Duodenal mucosa (tissue), 2 donors: ENCODE results near the gene BPIFB4.
"Not testable (repeated sequence)": the region's sequence is repeated elsewhere in the genome, so short reads cannot be mapped to it uniquely, and the experiment has no call there.

Experiments used
- H3K27ac ChIP-seq: one replicate; pipeline ENCODE4 v1.7.0; 2013; ENCODE audit warnings: low read depth, low read length
- H3K27me3 ChIP-seq, 2 donors: one replicate each; pipeline ENCODE4 v1.7.0; 2013; ENCODE audit warnings: low read length in 2 of 2, control low read depth in 1 of 2; ENCODE audit not compliant: insufficient read depth in 2 of 2, control insufficient read depth in 1 of 2
- H3K36me3 ChIP-seq, 2 donors: one replicate each; pipeline ENCODE4 v1.7.0; 2013; ENCODE audit warnings: low read length in 2 of 2, control low read depth in 1 of 2; ENCODE audit not compliant: insufficient read depth in 2 of 2, control insufficient read depth in 1 of 2
- H3K4me1 ChIP-seq, 2 donors: one replicate each; pipeline ENCODE4 v1.7.0; 2013; ENCODE audit warnings: low read length in 2 of 2, control low read depth in 1 of 2; ENCODE audit not compliant: insufficient read depth in 2 of 2, control insufficient read depth in 1 of 2
- H3K4me3 ChIP-seq, 2 donors: one replicate each; pipeline ENCODE4 v1.7.0; 2013; ENCODE audit warnings: low read length in 2 of 2, low read depth in 1 of 2
- H3K9ac ChIP-seq, 2 donors: one replicate each; pipeline ENCODE4 v1.7.0; 2013; ENCODE audit warnings: low read length in 2 of 2, low read depth in 1 of 2
- H3K9me3 ChIP-seq, 2 donors: one replicate each; pipeline ENCODE4 v1.7.0; 2013; ENCODE audit warnings: low read length in 2 of 2, control low read depth in 1 of 2; ENCODE audit not compliant: control insufficient read depth in 1 of 2

BPIFB4 gene

DNA sequence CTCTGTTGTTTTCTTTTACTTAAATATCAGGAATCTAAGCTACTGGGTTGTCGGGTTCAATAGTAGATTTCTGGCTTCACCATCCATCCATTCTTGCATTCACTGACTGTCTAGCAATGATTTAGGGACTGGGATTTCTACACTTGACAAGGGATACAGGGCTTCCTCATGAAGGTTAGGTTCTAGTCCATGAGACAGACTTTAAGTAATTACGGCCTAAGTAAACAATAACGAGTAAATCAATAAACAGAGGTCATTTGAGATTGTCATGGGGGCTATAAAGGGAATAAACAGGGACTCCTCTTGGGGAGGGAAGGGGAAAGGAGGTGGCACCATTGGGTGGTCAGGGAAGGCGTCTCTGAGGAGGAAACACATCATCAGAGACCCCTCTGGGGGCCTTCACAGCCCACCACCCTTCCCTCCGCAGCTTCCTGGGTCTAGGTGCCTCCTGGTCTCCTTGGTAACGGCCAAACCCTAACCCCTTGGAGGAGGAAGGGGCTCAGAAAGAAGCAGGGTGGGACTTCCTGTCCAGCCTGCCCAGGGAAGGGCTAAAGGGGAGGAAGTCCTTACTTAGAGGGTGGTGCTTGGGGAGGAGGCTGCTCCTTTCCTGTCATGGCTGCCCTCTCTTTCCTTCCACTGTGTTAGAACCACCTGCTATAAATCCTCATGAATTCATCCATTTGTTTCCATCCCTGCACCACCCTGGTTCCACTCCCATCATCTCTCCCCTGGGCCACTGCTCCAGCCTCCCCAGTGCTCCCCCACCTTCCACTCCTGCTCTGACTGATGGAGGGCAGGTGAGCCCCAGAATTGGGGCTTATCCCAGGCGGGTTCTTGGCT lies 33.3 kb downstream of the BPIFB4 start:
- no peaks in the 10 kb centered on the region for H3K4me1 ChIP-seq
- no peaks in the 10 kb centered on the region for H3K9me3 ChIP-seq
- H3K36me3 ChIP-seq, result no peaks in the 10 kb centered on the region
- H3K27me3 ChIP-seq, result no peaks in the 10 kb centered on the region
- H3K9ac ChIP-seq, result no peak overlapping the region
- no peak overlapping the region for H3K4me3 ChIP-seq
- no peak overlapping the region for H3K27ac ChIP-seq

GRCh38 chr20:33113387-33113908 lies 34.0 kb downstream of the BPIFB4 start:
- Histone ChIP-seq H3K4me3 (no peak overlapping the region), H3K9ac (no peak overlapping the region), H3K4me1 (no peaks in the 10 kb centered on the region), H3K27ac (no peak overlapping the region), H3K27me3 (no peaks in the 10 kb centered on the region), H3K36me3 (no peaks in the 10 kb centered on the region), H3K9me3 (no peaks in the 10 kb centered on the region)

DNA sequence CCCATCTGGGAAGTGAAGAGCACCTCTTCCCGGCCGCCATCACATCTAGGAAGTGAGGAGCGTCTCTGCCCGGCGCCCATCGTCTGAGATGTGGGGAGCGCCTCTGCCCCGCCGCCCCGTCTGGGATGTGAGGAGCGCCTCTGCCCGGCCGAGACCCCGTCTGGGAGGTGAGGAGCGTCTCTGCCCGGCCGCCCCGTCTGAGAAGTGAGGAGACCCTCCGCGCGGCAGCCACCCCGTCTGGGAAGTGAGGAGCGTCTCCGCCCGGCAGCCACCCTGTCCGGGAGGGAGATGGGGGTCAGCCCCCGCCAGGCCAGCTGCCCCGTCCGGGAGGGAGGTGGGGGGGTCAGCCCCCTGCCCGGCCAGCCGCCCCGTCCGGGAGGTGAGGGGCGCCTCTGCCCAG lies 36.1 kb downstream of the BPIFB4 start:
- not testable (repeated sequence) for H3K4me1 ChIP-seq, H3K9ac ChIP-seq, H3K27me3 ChIP-seq, H3K9me3 ChIP-seq, H3K4me3 ChIP-seq, H3K36me3 ChIP-seq, H3K27ac ChIP-seq

DNA sequence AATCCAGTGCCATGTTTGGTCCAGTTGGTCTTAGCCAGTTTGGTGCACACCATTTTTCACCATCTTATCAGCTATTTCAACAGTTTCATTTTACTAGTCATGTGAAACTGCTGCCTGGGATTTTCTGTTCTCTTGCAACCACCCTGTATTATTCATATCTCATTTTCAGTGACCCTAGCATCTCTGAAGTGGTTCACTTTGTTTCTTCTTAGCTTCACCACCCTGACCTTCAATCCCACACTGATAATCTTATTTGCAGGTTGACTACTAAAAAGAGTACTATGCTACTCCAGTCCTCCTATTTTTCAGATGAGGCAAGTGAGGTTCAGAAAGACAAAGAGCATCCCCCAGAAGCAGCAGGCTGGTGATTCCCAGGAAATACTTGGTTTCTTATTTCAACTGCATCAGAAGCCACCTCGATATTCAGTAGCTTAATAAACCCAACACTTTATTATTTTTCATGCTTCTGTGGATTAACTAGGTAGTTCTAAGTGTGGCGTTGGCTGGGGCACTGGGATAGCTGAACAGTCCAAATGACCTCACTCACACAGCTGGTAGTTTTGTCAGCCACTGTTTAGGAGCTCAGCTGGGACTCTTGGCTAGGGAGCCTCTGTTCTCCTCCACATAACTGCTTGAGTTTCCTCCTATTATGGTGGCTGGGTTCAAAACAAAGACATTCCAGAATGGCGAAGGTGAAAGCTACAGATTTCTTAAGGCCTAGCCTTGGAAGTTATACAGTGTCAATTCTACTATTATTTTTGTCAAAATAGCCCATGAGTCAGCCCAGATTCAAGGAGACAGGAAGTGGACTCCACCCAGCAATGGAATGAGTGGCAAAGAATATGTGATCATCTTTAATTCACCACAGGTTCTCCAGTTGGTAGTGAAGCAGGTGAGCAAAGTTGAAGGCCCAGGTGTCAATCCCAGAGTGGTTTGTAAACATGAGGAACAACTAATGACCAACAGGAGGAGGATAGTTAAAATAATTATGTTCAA lies 40.6 kb downstream of the BPIFB4 start:
- Histone ChIP-seq H3K27ac (no peak overlapping the region), H3K27me3 (no peaks in the 10 kb centered on the region), H3K4me3 (no peak overlapping the region), H3K9me3 (peaks cover 0 to 4% of the 10 kb centered on the region in 2 donors), H3K9ac (no peak overlapping the region), H3K4me1 (no peaks in the 10 kb centered on the region), H3K36me3 (no peaks in the 10 kb centered on the region)

- H3K9ac ChIP-seq, result no peak overlapping the region
Measured at GRCh38 chr20:33120934-33121333, 41.5 kb downstream of the BPIFB4 start.

DNA sequence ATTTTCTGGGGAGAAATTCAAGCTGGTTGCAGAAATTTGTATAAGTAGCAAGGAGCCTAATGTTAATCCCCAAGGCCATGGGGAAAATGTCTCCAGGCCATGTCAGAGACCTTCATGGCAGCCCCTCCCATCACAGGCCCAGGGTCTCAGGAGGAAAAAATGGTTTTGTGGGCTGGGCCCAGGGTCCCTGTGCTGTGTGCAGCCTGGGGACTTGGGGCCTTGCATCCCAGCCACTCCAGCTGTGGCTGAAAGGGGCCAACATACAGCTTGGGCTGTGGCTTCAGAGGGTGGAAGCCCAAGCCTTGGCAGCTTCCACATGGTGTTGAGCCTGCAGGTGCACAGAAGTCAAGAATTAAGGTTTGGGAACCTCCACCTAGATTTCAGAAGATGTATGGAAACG lies 42.9 kb downstream of the BPIFB4 start:
- not testable (repeated sequence) for H3K27ac ChIP-seq, H3K4me3 ChIP-seq, H3K4me1 ChIP-seq, H3K9me3 ChIP-seq, H3K36me3 ChIP-seq, H3K27me3 ChIP-seq, H3K9ac ChIP-seq

More at GRCh38 chr20:33120934-33121333, 41.5 kb downstream of the BPIFB4 start:
- Histone ChIP-seq H3K9me3 (peaks cover 0 to 4% of the 10 kb centered on the region in 2 donors), H3K27me3 (no peaks in the 10 kb centered on the region), H3K27ac (no peak overlapping the region), H3K4me3 (no peak overlapping the region), H3K36me3 (no peaks in the 10 kb centered on the region), H3K4me1 (no peaks in the 10 kb centered on the region)

- no peak overlapping the region for H3K4me3 ChIP-seq
- no peaks in the 10 kb centered on the region for H3K36me3 ChIP-seq
- no peaks in the 10 kb centered on the region for H3K4me1 ChIP-seq
- no peaks in the 10 kb centered on the region for H3K27me3 ChIP-seq
- H3K27ac ChIP-seq, result no peak overlapping the region
- H3K9me3 ChIP-seq, result peaks cover 0 to 4% of the 10 kb centered on the region in 2 donors
- no peak overlapping the region for H3K9ac ChIP-seq
Measured at GRCh38 chr20:33124261-33124660, 44.8 kb downstream of the BPIFB4 start.

GRCh38 chr20:33124994-33125393 lies 45.6 kb downstream of the BPIFB4 start:
- Histone ChIP-seq H3K36me3 (no peaks in the 10 kb centered on the region), H3K9ac (no peak overlapping the region), H3K4me3 (no peak overlapping the region), H3K9me3 (peaks cover 0 to 4% of the 10 kb centered on the region in 2 donors), H3K4me1 (no peaks in the 10 kb centered on the region), H3K27ac (no peak overlapping the region), H3K27me3 (no peaks in the 10 kb centered on the region)

DNA sequence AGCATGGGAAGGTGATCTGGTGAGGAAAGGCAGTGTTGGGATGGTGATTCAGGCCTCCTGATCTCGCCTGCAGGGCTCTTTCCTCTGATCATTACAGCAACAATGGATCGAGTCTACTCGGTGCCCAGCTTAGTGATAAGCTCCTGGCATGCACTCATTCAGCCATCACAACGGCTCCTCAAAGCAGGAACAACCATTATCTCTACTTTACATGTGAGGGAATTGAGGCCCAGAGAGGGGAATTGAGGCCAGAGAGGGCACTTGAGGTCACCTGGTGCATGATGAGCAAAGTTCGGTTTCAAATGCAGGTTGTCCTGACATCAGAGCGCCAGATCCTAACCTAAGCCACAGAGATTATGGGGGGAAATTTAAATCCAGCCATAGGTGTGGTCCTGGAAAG lies 46.5 kb downstream of the BPIFB4 start:
- H3K36me3 ChIP-seq, result no peaks in the 10 kb centered on the region
- no peaks in the 10 kb centered on the region for H3K9me3 ChIP-seq
- H3K27ac ChIP-seq, result no peak overlapping the region
- H3K27me3 ChIP-seq, result no peaks in the 10 kb centered on the region
- H3K9ac ChIP-seq, result no peak overlapping the region
- H3K4me1 ChIP-seq, result no peaks in the 10 kb centered on the region
- no peak overlapping the region for H3K4me3 ChIP-seq
